GM21423 (cell line): ENCODE results near the gene UBASH3B.

ENCODE experiments used
- ATAC-seq: cut with Tn5 transposase; IDR thresholded peaks from one replicate; pipeline ENCODE4 v1.9.1; 2021; ENCODE audit warnings: mild to moderate bottlenecking, moderate library complexity; ENCODE audit not compliant: unreplicated experiment

UBASH3B gene

DNA sequence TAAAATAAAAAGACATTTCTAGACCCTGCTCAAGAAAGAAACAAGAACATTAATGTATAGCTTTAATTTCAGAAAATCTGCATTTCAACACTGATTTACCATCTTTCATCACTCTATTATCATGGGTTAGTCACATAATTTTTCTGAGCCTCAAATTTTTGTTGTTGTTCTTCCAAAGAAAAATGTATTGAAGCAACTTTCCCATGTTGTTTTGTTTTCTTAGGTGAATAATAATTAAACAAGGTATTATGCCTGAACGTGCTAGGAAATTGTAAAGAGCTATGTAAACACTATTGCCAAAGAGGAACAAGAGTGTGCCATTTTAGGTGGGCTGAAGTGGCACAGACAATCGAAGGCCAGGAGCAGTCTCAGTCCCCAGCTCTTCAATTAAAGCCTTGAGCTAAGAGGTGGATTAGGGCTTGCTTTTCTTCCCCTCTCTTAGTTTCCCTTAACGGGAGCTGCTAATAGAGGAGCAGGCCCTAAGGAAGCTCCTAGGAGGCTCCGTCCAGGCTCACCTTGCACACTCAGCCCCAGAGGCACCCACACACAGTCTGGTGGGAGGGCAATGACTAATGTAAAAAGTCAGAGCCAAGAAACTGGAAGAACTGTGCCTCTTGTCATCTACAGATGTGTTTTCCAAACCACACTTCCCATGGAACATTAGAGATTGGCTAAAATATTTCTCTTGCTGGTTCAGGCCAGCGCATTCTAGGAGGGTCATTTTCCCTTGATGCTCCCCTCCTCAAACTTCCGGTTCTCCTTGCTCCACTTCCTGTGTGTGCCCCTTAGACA, 8.8 kb upstream of the UBASH3B start:
- ATAC-seq = no peak

- no peak for ATAC-seq
Measured at GRCh38 chr11:122647736-122648275, 7.7 kb upstream of the UBASH3B start.

- ATAC-seq = no peak
Measured at GRCh38 chr11:122649116-122649515, 6.4 kb upstream of the UBASH3B start.

GRCh38 chr11:122650619-122651018, 4.9 kb upstream of the UBASH3B start:
- ATAC-seq = no peak

DNA sequence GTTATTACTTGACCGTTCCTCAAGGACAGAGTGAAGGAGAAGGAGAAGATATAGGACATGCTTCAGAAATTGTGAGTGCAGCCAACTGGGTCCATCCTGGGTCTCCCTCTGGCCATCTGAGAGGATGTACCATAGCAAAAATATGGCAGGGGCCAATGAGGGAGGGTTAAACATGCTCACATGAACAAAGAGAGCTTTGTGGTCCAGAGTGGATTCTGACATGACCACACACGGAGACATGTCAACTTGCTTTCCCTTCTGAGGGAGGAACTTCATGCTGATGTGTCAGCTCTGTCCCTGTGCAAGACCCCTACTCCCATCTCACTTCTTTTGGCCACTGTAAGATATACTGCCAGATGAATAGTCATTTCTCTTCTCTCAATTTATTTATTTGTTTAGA, 3.0 kb upstream of the UBASH3B start:
- ATAC-seq = no peak

DNA sequence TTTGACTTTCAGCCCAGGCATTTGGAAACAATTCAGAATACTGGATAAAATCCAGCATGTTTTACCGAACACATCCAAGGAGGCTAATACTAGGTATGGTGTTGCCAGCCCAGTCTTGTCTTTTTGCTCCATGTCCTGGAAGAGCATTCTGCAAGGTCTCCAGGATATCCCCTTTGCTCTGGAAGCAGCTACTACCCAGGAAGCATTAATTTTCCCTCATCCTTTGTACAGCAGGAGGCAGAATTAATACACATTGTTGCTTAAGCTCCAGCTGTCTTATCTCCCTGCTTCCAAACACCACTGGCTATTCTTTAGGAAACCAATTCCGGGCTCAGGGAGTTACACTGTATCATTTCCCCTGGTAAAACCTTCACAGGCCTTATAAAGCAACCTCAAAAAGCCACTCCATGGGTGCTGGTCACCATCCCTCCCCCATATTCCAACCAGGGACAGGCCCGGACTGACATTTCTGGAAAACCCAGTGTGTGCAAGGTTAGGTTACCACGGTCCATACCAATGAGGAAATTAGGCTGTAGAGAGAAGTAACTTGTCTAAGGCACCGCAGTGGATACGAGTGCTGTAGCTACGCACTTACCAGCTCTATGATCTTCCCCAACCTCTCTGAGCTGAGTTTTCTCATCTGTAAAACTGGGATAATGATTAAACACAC, 1.5 kb upstream of the UBASH3B start:
- ATAC-seq = no peak

GRCh38 chr11:122656073-122656630, 630 bp downstream of the UBASH3B start:
- peak; percentile 45 for ATAC-seq

DNA sequence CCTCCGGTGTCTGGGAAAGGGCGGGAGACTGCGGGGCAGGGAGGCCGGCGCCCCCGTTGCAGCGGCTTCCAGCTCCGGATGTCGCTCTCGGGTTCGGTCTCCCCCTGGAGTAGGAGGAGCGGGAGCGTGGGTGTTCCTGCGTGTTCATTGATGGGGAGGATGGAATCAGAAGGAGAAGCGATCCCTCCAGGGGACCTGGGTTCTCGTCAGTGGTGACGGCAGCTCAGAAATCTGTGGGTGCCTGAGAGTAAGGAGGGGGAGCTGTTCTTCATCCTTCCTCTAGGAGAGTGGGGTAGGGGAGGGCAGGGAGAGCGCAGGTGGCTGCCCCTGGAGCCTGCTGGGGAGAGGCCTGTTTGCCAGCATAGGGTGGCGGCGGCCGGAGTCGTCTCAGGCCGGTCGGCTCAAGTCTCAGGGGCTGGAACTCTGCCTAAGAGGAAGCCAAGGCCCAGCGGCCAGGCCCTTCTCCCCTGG, 1.1 kb downstream of the UBASH3B start:
- ATAC-seq = no peak

- no peak for ATAC-seq
Measured at GRCh38 chr11:122659676-122660554, 4.4 kb downstream of the UBASH3B start.

DNA sequence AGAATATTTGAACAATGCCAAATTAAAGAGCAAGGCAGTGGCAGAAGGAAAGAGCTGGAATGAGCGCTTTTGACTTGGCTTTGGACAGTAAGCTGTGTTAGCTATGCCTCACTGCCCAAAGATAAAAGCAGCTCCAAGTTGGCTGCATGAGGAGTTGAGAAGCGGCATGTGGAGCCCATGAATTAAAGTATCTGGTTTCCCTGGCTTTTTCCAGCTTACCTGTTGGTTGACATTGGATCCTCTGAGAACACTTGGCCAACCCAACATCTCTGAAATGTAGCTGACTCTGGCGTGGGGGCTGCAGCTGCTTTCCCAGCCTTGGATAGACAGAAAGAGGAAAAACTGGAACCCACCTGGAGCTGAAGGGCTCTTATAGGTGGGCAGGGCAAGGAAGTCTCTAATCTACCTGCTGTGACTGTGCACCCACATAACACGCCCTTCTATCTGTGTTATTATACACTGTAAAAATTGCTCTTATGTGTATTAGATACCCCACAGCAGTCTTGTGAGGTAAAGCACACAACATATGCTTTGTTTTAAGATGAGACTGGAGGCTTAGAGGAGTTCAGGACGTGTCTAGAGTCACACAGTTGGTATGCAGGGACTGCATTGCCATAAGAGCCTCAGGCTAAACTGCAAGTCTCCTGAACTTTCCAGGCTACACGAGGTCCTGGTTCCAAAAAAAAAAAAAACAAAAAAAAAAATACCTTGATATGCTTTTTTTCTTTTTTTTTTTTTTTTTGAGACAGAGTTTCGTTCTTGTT, 5.8 kb downstream of the UBASH3B start:
- no peak for ATAC-seq

GRCh38 chr11:122663056-122663740, 7.7 kb downstream of the UBASH3B start:
- ATAC-seq = no peak

DNA sequence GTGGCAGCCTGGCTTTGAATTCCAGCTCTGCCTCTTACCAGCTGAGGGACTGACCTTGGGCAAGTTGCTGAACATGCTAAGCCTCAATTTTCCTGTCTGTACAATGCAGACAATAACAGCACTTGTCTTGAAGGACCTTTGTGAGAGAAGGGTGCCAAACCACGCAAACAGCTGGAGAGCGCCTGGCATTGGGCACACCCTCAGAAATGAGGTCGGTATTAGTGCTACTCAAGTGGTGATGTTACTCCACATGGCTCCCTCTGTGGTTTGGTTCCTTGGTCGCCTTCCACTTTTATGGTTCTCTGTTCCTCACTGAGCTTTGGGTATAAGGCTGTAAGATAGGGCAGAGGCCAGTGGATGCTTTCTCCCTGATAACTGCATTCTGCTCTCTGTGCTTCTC, 8.2 kb downstream of the UBASH3B start:
- no peak for ATAC-seq

DNA sequence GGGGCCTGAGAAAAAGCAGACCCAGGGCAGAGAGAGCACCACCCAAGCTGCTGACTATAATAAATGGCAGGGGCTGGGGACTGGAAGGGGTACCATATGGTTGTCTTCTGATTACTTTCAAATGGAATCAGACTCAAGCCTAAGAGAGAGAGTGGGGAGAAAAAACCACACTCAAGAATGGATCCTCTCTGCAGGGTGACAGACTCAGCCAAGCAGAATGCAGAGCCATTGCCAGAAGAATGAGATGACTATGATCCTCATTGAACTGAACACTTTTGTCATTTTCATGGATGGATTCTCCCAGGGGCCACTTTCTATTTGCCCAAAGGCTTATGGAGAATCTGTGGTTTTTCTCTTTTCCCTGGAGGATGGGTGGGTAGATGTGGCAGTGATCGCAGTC, 8.7 kb downstream of the UBASH3B start:
- ATAC-seq = no peak

- no peak for ATAC-seq
Measured at GRCh38 chr11:122665861-122666260, 10.3 kb downstream of the UBASH3B start.

- no peak for ATAC-seq
Measured at GRCh38 chr11:122666743-122667142, 11.2 kb downstream of the UBASH3B start.

- no peak for ATAC-seq
Measured at GRCh38 chr11:122668562-122669090, 13.1 kb downstream of the UBASH3B start.

GRCh38 chr11:122670131-122670530, 14.6 kb downstream of the UBASH3B start:
- ATAC-seq = no peak

- ATAC-seq = no peak
Measured at GRCh38 chr11:122671400-122671891, 15.9 kb downstream of the UBASH3B start.

GRCh38 chr11:122672892-122673291, 17.4 kb downstream of the UBASH3B start:
- no peak for ATAC-seq
